Testis (tissue), 3 donors: Measurements from ENCODE around the gene SLC25A29. TPM values are rescaled to one million over a fixed set of nuclear protein-coding genes. Genes with fewer than 3 reads are reported as not detected.

Experiments
- DNase-seq: peaks from one replicate; pipeline ENCODE4 v3.0.0-alpha.2; 2019
- H3K27ac ChIP-seq, 2 donors: fragments of 200-600 bp; sonication (generic); one replicate each; pipeline ENCODE4 v1.5.1; 2019
- H3K27me3 ChIP-seq: fragments of 200-600 bp; sonication (generic); one replicate; pipeline ENCODE4 v1.5.1; 2019
- H3K36me3 ChIP-seq: fragments of 200-600 bp; sonication (generic); one replicate; pipeline ENCODE4 v1.5.1; 2017; ENCODE audit warnings: low read depth; ENCODE audit errors: missing control alignments
- H3K4me1 ChIP-seq: fragments of 200-600 bp; sonication (generic); one replicate; pipeline ENCODE4 v1.5.1; 2019
- H3K4me3 ChIP-seq, 2 donors: fragments of 200-600 bp; sonication (generic); one replicate each; pipeline ENCODE4 v1.5.1; 2017 to 2019
- H3K9me3 ChIP-seq: fragments of 200-600 bp; sonication (generic); one replicate; pipeline ENCODE4 v1.5.1; 2017
- POLR2A ChIP-seq: fragments of 450-650 bp; IDR thresholded peaks from one replicate; pipeline ENCODE4 v1.6.1; 2017; ENCODE audit warnings: antibody characterized with exemption, mild to moderate bottlenecking, moderate library complexity
- WGBS, 2 donors: methylation state at CpG; one replicate each; pipeline ENCODE4 v1.1.5; 2018; 5-methylcytosine and 5-hydroxymethylcytosine counted together
- intact Hi-C: fragments of 100-400 bp; cut with DNase I; formaldehyde crosslinking; loops from one replicate; pipeline ENCODE4 v1.15.1; 2023; ENCODE audit warnings: low total_unique reads
- polyA plus RNA-seq: library from polyadenylated mRNA; stranded (reverse); fragments of 350-450 nt; fragmentation: Illumina TruSeq; extraction: RNeasy Lipid Tissue Mini Kit (QIAGEN cat#74804); gene quantifications from one replicate; pipeline ENCODE4 v1.2.3, GENCODE V29; 2014; ENCODE audit warnings: low read depth, low replicate concordance; ENCODE audit not compliant: insufficient read depth
- total RNA-seq, 2 donors: library from RNA; depleted of rRNA; stranded (reverse); fragments of >200 nt; gene quantifications; one replicate each; pipeline ENCODE4 v1.2.3, GENCODE V29; 2016
- TF ChIP-seq, protein P1 (sequence below), 3 experiments: fragments of 450-650 bp in 2 of 3; fragments of 200-600 bp in 1 of 3; sonication (generic) in 1 of 3; IDR thresholded peaks; one replicate each; pipeline ENCODE4 v1.5.1; 2016 to 2019; ENCODE audit warnings: antibody characterized with exemption in 3 of 3, mild to moderate bottlenecking in 2 of 3, moderate library complexity in 1 of 3

The SLC25A29 gene
- total and polyA plus RNA-seq, 3 donors from 2014 or later: 72.3 to 322 (median 185) TPM

DNA sequence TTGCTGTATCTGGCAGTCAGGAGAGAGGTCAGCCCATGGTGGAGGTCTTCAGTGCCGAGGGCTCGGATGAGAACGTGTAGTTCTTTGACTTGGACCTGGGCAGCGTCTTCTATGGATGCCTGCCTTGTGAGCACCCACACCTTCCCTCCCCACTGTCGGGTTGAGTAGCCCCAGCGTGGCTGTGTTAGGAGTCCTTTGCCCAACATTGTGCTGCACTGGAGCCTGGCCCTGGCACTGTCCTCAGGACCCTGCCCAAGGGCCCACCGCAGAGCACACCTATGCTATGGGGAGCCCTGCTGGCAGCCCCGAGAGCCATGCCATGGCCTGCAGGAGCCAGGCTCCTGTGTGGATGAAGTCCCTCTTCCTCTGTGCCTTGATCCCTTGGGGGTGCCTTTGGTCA, 26.7 kb downstream of the SLC25A29 start:
- H3K9me3 ChIP-seq: no peaks in the 10 kb centered on the region
- no peaks in the 10 kb centered on the region for H3K36me3 ChIP-seq
- H3K4me3 ChIP-seq: no peak overlapping the region
- H3K27me3 ChIP-seq: no peaks in the 10 kb centered on the region
- H3K4me1 ChIP-seq: peaks cover 1% of the 10 kb centered on the region
- intact Hi-C loops: no loop called here
- TF ChIP-seq POLR2A: no peak
- TF ChIP-seq, protein P1, sequence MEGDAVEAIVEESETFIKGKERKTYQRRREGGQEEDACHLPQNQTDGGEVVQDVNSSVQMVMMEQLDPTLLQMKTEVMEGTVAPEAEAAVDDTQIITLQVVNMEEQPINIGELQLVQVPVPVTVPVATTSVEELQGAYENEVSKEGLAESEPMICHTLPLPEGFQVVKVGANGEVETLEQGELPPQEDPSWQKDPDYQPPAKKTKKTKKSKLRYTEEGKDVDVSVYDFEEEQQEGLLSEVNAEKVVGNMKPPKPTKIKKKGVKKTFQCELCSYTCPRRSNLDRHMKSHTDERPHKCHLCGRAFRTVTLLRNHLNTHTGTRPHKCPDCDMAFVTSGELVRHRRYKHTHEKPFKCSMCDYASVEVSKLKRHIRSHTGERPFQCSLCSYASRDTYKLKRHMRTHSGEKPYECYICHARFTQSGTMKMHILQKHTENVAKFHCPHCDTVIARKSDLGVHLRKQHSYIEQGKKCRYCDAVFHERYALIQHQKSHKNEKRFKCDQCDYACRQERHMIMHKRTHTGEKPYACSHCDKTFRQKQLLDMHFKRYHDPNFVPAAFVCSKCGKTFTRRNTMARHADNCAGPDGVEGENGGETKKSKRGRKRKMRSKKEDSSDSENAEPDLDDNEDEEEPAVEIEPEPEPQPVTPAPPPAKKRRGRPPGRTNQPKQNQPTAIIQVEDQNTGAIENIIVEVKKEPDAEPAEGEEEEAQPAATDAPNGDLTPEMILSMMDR (IDR thresholded peaks at IDR 0.05): no peak
- H3K27ac ChIP-seq: no peak overlapping the region
- 80 to 90% methylated on average over 3 to 8 of the region's 8 CpGs for WGBS, 2 donors
- DNase-seq: no peak

DNA sequence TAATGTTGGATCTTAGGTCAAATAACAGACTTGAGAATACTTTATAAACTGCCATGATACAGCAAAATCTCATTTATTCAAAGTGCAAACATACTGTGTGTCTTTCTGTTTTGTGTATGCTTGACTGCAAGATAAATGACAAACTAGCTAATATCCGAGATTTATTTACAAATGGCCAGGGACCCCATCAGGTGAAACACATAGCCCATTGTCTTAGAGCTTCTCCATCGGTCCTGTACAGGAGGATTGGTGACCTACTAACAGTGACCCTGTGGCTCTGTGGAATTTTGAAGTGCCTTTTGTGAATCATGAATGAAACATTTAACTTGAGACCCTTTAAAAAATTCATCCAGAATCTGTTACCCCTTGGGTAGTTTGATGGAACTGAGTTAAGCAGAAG, 27.1 kb downstream of the SLC25A29 start:
- Histone ChIP-seq H3K27me3 (no peaks in the 10 kb centered on the region), H3K4me1 (no peaks in the 10 kb centered on the region), H3K27ac (no peak overlapping the region), H3K9me3 (no peaks in the 10 kb centered on the region), H3K4me3 (no peak overlapping the region), H3K36me3 (no peaks in the 10 kb centered on the region)
- no peak for DNase-seq
- WGBS, 2 donors: 70 to 90% methylated on average over 2 of the region's 2 CpGs
- TF ChIP-seq POLR2A: no peak
- TF ChIP-seq, protein P1 (IDR thresholded peaks at IDR 0.05): no peak
- intact Hi-C loops: no loop called here

DNA sequence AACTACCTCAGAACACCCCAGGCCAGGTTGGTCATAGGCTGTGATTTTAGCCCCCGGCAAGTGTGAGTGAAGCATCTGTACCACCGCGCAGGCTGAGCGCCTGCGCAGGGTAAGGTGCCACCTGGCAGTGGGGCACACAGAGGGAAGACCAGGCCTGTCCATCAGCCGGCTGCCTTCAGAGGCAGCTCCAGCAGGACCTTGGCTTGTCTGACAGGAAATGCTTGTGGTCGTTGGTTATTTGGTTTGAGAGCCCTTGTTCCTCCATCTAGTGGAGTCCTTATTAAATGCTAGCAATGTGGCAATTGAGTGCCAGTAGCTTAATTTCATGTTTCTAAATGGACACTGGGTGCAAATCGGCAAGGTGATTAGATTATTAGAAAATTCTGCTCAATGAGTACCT, 27.5 kb downstream of the SLC25A29 start:
- H3K4me1 ChIP-seq: no peaks in the 10 kb centered on the region
- H3K27ac ChIP-seq: no peak overlapping the region
- H3K27me3 ChIP-seq: no peaks in the 10 kb centered on the region
- no peak for DNase-seq
- WGBS, 2 donors: 66 to 72% methylated on average over 8 of the region's 8 CpGs
- no peaks in the 10 kb centered on the region for H3K36me3 ChIP-seq
- intact Hi-C loops: no loop called here
- H3K4me3 ChIP-seq: no peak overlapping the region
- no peak for TF ChIP-seq POLR2A
- TF ChIP-seq, protein P1 (IDR thresholded peaks at IDR 0.05): no peak
- H3K9me3 ChIP-seq: no peaks in the 10 kb centered on the region

DNA sequence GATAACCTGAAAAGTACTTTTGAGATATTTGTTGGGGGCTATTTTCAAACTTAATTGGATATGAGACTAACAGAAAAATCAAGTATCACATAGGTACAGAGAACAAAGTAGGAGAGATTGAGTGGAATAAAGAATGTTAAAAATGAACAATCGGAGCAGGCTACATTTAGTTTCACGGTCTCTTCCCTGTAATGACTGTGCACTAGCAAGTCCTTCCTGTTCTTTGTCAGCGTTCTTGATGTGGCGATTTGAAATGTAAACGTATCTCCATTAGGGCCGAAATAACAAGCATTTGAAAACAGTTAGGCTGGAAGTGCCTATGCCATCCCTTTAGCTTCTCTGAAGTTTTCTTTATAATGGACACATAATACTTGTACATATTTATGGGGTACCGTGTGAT, 31.0 kb downstream of the SLC25A29 start:
- H3K9me3 ChIP-seq: no peaks in the 10 kb centered on the region
- H3K36me3 ChIP-seq: no peaks in the 10 kb centered on the region
- no peak overlapping the region for H3K27ac ChIP-seq
- intact Hi-C loops: no loop called here
- TF ChIP-seq, protein P1 (IDR thresholded peaks at IDR 0.05): no peak
- TF ChIP-seq POLR2A: no peak
- no peaks in the 10 kb centered on the region for H3K4me1 ChIP-seq
- DNase-seq: no peak
- no peak overlapping the region for H3K4me3 ChIP-seq
- H3K27me3 ChIP-seq: no peaks in the 10 kb centered on the region
- WGBS, 2 donors: 74 to 75% methylated on average over 7 of the region's 7 CpGs

DNA sequence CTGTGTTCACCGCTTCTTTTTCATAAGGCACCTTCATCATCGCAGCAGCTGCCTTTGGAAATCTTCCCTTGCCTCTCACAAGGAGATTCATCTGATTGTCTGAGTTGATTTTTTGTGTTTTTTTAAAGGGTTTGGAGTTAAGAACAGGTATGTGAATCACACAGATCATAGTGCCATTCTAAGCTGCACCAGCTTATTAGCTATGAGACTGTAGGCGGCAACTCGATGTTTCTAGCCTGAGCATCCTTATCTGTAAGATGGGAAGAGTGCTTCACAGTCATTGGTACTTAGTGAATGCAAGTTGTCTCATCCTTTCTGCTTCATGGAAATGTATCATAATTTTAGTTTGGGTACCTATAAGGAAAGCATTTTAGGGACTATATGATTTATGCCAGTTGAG, 32.0 kb downstream of the SLC25A29 start:
- no peak overlapping the region for H3K27ac ChIP-seq
- H3K36me3 ChIP-seq: no peaks in the 10 kb centered on the region
- H3K4me1 ChIP-seq: no peaks in the 10 kb centered on the region
- DNase-seq: no peak
- H3K27me3 ChIP-seq: no peaks in the 10 kb centered on the region
- intact Hi-C loops: no loop called here
- no peaks in the 10 kb centered on the region for H3K9me3 ChIP-seq
- WGBS, 2 donors: 84 to 92% methylated on average over 4 of the region's 4 CpGs
- TF ChIP-seq, protein P1 (IDR thresholded peaks at IDR 0.05): no peak
- no peak for TF ChIP-seq POLR2A
- H3K4me3 ChIP-seq: no peak overlapping the region
